Activated CD8-positive, alpha-beta T cell treated with anti-CD3 and anti-CD28 coated beads for 36 hours (primary cell): ENCODE results near the gene HOXD11. TPM values are rescaled to one million over a fixed set of nuclear protein-coding genes. Genes with fewer than 3 reads are reported as not detected.

Source experiments
- ATAC-seq: fragments of 200-7000 bp; cut with Tn5 transposase; one replicate; pipeline ENCODE4 v1.10.0; 2021; ENCODE audit warnings: mild to moderate bottlenecking, moderate library complexity
- CTCF ChIA-PET: fragments of 350-600 bp; sonication (Branson Sonifier 250); formaldehyde crosslinking; loops from one replicate; lab custom pipeline; 2021; ENCODE audit warnings: antibody characterized with exemption; lab: Charles Lee
- POLR2A ChIA-PET: fragments of 350-600 bp; sonication (Branson Sonifier 250); formaldehyde crosslinking; loops from one replicate; lab custom pipeline; 2021; ENCODE audit warnings: antibody characterized with exemption; lab: Charles Lee
- DNase-seq: peaks from one replicate; pipeline ENCODE4 v3.0.0-alpha.2; 2020
- H3K27ac Mint-ChIP-seq: one replicate; pipeline ENCODE4 v1.8.0; 2021; ENCODE audit warnings: mild to moderate bottlenecking, mixed read lengths
- H3K27me3 Mint-ChIP-seq: one replicate; pipeline ENCODE4 v1.8.0; 2021; ENCODE audit warnings: mixed read lengths
- H3K36me3 Mint-ChIP-seq: one replicate; pipeline ENCODE4 v1.8.0; 2021; ENCODE audit warnings: low read depth, mixed read lengths
- H3K4me1 Mint-ChIP-seq: one replicate; pipeline ENCODE4 v1.8.0; 2021; ENCODE audit warnings: low read depth, mixed read lengths
- H3K4me3 Mint-ChIP-seq: one replicate; pipeline ENCODE4 v1.8.0; 2021; ENCODE audit warnings: mild to moderate bottlenecking, moderate library complexity, mixed read lengths
- H3K9me3 Mint-ChIP-seq: one replicate; pipeline ENCODE4 v1.8.0; 2021; ENCODE audit warnings: mixed read lengths
- intact Hi-C: fragments of 100-400 bp; cut with micrococcal nuclease; formaldehyde crosslinking; loops from one replicate; pipeline ENCODE4 v1.10.0; 2022
- total RNA-seq, 2 experiments: library from RNA; stranded (reverse); gene quantifications; one replicate each; pipeline ENCODE4 v1.2.3, GENCODE V29; 2021
- TF ChIP-seq, protein P1 (sequence below): fragments of 200-600 bp; IDR thresholded peaks from one replicate; pipeline ENCODE4 v1.8.0; 2022; ENCODE audit warnings: antibody characterized with exemption, mild to moderate bottlenecking

The HOXD11 gene
- total RNA-seq, 2 experiments from 2014 or later: not detected

DNA sequence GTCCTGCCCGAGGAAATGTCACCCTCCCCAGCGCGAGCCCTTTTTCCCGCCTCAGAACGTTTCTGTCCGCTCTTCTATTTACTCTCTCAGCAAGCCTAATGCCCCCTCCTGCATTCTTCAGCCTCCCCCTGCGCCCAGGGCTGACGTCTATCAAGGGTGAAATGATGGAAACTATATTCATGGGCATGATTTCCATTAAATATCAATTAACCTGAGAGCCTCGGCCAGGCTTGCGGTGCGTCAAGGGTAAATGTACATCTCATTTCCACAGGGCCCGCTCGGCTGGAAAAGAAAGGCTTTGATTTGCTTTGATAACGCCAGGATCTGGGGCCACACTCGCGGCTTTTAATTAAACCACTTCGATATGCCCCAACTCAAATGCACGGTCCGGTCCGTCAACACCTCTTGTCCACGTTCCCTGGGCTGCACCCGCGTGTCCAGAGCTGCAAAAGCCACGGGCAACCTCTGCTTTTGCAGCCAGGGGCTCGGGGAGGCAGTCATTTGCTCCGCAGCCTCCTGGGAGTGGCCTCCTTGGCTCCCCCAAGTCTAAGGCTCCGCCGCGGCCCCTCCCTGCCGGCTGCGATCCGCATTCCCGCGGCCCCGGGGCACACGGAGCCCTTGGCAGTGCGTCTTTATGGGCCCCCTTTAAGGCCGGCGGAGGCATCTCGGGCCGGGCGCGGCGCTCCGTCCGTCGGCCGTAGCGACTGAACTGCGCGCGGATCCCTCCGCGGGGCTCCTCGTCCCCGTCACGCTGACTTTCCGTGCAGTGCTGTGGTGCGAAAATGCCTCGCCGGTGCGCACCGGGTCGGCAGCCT is 22.1 kb downstream of the HOXD11 start, which contains the start of gene HOXD8:
HOXD8 (plus strand) TSS at position 724 of the 815 bp plus-strand sequence. CDS start 662 bp downstream, outside the sequence.
- Mint-ChIP-seq H3K4me3 (peak within 1 kb of the TSS; percentile 35), H3K36me3 (no peaks in the 10 kb centered on the region), H3K27me3 (peaks cover 79% of the 10 kb centered on the region), H3K9me3 (no peaks in the 10 kb centered on the region), H3K27ac (no peak within 1 kb of the TSS), H3K4me1 (peaks cover 25% of the 10 kb centered on the region)
- DNase-seq (no peak), ATAC-seq (no peak)
- TF ChIP-seq, protein P1, sequence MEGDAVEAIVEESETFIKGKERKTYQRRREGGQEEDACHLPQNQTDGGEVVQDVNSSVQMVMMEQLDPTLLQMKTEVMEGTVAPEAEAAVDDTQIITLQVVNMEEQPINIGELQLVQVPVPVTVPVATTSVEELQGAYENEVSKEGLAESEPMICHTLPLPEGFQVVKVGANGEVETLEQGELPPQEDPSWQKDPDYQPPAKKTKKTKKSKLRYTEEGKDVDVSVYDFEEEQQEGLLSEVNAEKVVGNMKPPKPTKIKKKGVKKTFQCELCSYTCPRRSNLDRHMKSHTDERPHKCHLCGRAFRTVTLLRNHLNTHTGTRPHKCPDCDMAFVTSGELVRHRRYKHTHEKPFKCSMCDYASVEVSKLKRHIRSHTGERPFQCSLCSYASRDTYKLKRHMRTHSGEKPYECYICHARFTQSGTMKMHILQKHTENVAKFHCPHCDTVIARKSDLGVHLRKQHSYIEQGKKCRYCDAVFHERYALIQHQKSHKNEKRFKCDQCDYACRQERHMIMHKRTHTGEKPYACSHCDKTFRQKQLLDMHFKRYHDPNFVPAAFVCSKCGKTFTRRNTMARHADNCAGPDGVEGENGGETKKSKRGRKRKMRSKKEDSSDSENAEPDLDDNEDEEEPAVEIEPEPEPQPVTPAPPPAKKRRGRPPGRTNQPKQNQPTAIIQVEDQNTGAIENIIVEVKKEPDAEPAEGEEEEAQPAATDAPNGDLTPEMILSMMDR: no peak
- intact Hi-C loops: loop anchor here (5.0 kb wide), 2 partner anchors 523 to 1018 kb away; no protein-coding TSS in a partner anchor
- CTCF ChIA-PET: interaction anchor here (1.4 to 9.8 kb wide), 7 partner anchors 11 to 1020 kb away, joined by 4 to 95 read pairs (median 38); no protein-coding TSS in a partner anchor
- POLR2A ChIA-PET: interaction anchor here (0.5 kb wide), 1 partner anchor 14 kb away, joined by 3 read pairs; no protein-coding TSS in a partner anchor

DNA sequence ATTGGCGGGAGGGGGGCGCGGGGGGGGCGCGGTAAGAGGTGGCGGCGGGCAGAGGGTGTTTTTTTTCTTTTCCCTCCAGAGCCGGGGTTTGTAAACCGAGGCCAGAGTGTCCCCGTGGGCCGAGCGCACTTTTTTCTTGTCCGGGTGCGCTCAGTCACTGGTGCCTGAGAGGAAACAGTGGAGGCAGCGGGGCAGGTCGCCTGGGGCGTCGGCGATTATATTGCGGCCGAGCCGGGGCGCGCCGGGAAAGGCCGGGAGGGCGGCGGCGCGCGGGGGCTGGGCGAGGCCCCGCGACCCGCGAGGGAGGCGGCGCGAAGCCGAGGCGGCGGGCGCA is 22.7 kb downstream of the HOXD11 start:
- POLR2A ChIA-PET: no interaction called here
- H3K9me3 Mint-ChIP-seq: no peaks in the 10 kb centered on the region
- DNase-seq (no peak), ATAC-seq (no peak)
- CTCF ChIA-PET: interaction anchor here (1.0 to 9.8 kb wide), 4 partner anchors 10 to 523 kb away, joined by 3 to 95 read pairs (median 21); no protein-coding TSS in a partner anchor
- peaks cover 25% of the 10 kb centered on the region for H3K4me1 Mint-ChIP-seq
- H3K36me3 Mint-ChIP-seq: no peaks in the 10 kb centered on the region
- TF ChIP-seq, protein P1: no peak
- H3K27ac Mint-ChIP-seq: no peak overlapping the region
- H3K4me3 Mint-ChIP-seq: no peak overlapping the region
- H3K27me3 Mint-ChIP-seq: peaks cover 78% of the 10 kb centered on the region
- intact Hi-C loops: loop anchor here (5.0 kb wide), 4 partner anchors 43 to 1018 kb away; no protein-coding TSS in a partner anchor

DNA sequence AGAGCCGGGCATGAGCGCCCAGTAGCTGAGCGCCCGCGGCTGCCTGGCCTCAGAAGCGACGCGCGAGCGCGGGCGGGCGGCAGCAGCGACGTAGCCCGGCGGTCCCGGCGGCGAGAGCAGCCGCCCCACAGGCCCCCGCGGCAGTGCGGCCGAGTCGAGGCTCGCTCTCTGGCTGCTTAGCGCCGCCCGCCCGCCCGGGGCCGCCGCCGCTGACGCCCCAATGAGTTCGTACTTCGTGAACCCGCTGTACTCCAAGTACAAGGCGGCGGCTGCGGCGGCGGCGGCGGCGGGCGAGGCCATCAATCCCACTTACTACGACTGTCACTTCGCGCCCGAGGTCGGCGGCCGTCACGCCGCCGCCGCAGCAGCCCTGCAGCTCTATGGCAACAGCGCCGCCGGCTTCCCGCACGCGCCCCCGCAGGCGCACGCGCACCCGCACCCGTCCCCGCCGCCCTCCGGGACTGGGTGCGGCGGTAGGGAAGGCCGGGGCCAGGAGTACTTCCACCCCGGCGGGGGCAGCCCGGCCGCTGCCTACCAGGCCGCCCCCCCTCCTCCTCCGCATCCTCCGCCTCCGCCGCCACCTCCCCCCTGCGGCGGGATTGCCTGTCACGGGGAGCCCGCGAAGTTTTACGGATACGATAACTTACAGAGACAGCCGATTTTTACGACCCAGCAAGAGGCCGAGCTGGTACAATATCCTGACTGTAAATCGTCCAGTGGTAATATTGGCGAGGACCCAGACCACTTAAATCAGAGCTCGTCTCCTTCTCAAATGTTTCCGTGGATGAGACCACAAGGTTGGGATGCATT is 23.3 kb downstream of the HOXD11 start:
- peak; percentile 43 for DNase-seq
- POLR2A ChIA-PET: interaction anchor here (0.6 kb wide), 1 partner anchor 1018 kb away, joined by 3 read pairs; no protein-coding TSS in a partner anchor
- intact Hi-C loops: loop anchor here (5.0 kb wide), 2 partner anchors 42 to 507 kb away; no protein-coding TSS in a partner anchor

DNA sequence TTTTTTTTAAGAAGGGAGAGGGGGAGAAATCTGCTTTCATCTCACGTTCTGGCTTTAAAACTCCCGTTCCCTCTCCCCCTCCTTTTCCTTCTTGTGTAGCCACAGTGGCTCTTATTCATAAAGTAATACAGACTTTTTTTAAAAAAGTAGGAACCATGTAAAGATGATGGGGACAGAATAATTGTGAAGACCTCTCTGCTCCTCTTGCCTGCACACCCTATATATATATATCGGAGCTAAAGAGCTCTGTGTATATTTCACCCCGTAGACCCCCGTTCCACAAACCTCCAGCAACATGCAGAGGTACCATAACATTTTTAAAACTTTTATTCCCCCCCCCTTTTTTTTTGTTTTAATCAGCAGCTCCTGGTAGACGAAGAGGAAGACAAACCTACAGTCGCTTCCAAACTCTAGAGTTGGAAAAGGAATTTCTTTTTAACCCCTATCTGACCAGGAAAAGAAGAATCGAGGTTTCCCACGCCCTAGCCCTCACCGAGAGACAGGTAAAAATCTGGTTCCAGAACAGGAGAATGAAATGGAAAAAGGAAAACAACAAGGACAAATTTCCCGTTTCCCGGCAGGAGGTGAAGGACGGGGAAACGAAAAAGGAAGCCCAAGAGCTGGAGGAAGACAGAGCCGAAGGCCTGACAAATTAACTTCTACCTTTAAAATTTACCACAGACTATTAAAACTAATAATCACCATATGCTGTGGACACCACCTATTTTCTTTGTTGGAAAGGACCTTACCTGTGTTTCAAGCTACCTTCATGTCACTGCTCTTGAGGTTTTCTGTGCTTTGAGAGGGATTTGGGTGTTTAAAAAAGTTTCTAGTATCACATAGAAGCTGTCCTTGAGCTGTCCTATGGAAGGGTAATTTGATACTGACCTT is 24.1 kb downstream of the HOXD11 start:
- DNase-seq: no peak
- no peak for ATAC-seq
- H3K4me1 Mint-ChIP-seq: peaks cover 34% of the 10 kb centered on the region
- TF ChIP-seq, protein P1: no peak
- H3K4me3 Mint-ChIP-seq: peak overlapping the region; percentile 35
- H3K27me3 Mint-ChIP-seq: peaks cover 78% of the 10 kb centered on the region
- no peaks in the 10 kb centered on the region for H3K36me3 Mint-ChIP-seq
- H3K27ac Mint-ChIP-seq: no peak overlapping the region
- POLR2A ChIA-PET: interaction anchor here (0.6 to 1.6 kb wide), 4 partner anchors 9 to 1017 kb away, joined by 3 to 4 read pairs (median 3); partner anchors contain the start of gene HOXD9
- intact Hi-C loops: loop anchor here (5.0 kb wide), 2 partner anchors 41 to 506 kb away; no protein-coding TSS in a partner anchor
- no peaks in the 10 kb centered on the region for H3K9me3 Mint-ChIP-seq
- CTCF ChIA-PET: interaction anchor here (1.0 to 9.8 kb wide), 12 partner anchors 9 to 522 kb away, joined by 3 to 95 read pairs (median 4); no protein-coding TSS in a partner anchor

More for the DNA sequence above, 23.3 kb downstream of the HOXD11 start:
- Mint-ChIP-seq H3K27ac (no peak overlapping the region), H3K27me3 (peaks cover 78% of the 10 kb centered on the region), H3K9me3 (no peaks in the 10 kb centered on the region), H3K4me3 (peak overlapping the region; percentile 35), H3K4me1 (peaks cover 25% of the 10 kb centered on the region), H3K36me3 (no peaks in the 10 kb centered on the region)
- TF ChIP-seq, protein P1: no peak
- ATAC-seq: peak; percentile 58
- CTCF ChIA-PET: interaction anchor here (1.0 to 9.8 kb wide), 7 partner anchors 10 to 523 kb away, joined by 3 to 95 read pairs (median 4); no protein-coding TSS in a partner anchor
